HTERT RPE-1 (cell line): ENCODE results near the gene MCM3AP.
"Not testable (repeated sequence)": the region's sequence is repeated elsewhere in the genome, so short reads cannot be mapped to it uniquely, and the experiment has no call there.

Experiments
- in situ Hi-C: fragments of 300-500 bp; cut with MboI; formaldehyde crosslinking; loops from 4 replicates; pipeline ENCODE4 v1.14.3; 2020; ENCODE audit warnings: low sequenced_read_pairs

The MCM3AP gene

GRCh38 chr21:46243960-46244361 lies 41.5 kb downstream of the MCM3AP start:
- in situ Hi-C loops: no loop called here

DNA sequence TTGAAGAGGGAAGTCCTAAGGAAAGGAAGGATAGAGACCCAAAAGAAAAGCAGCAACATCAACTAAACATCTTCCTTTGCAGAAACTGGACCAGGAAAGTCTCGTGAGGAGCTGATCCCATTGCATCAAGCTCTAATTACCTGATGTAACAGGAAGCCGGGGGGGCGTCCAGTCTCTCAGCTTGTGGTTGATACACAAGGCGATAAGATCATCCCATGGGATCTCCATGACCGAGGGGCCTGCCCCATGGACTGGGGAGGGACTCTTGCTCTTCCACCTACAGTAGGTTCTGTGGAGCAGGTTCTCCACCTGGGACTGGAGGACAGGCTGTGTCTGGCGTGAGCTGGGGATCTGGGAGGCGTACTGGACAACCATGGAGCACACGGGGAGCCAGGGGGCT lies 42.1 kb downstream of the MCM3AP start:
- in situ Hi-C loops: no loop called here

DNA sequence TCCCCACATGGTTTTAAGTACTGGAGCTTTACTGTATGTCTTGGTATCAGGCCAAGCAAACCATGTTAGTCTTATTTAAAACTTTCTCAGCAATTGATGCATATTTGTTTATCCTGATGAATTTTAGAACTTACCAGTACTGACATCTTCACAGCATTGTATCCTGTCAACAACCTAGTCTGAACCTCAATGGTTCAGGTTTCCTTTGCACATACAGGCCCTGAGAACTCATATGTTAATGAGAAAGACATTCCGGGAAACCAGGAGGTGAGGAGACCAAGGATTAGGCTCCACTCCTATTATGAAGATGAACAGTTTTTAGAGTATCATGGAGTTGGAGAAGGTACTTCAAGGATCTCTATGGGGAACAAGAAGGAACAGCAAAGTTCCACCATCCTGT lies 43.8 kb downstream of the MCM3AP start:
- in situ Hi-C loops: not testable (repeated sequence)

DNA sequence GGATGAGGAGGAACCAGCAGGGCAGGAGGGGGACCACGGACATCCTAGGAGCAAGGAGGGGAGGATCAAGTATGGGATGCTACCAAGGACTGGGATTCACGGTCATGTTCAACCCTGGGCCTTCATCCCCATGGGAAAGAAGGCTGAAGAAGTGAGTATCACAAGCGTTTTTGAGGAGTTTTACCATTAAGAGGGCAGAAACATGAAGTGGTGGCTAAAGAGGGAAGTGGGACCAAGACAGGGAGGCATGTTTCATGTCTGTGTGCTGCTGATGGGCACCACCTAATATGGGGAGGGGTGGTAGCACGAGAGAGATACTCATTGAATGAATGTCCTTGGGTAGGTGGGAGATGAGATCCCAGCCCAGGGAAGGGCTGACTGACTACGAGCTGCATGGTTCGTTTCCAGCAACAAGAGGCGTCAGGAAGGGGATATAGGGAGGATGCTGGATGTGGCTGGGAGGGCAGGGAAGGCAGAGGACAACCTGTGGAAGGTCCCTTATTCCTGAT lies 45.5 kb downstream of the MCM3AP start:
- in situ Hi-C loops: no loop called here

DNA sequence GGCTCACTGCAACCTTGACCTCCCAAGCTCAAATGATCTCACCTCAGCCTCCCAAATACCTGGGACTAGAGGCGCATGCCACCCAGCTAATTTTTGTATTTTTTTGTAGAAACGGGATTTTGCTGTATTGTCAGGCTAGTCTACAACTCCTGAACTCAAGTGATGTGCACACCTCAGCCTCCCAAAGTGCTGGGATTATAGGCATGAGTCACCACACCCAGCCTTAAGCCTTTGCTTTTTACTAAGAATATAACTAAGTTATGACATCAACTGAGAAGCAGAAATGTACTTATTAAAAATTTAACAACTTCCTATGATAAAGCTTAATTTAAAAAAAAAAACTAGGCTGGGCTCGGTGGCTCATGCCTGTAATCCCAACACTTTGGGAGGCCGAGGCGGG lies 47.9 kb downstream of the MCM3AP start:
- in situ Hi-C loops: no loop called here

- in situ Hi-C loops: no loop called here
Measured at GRCh38 chr21:46234436-46234950, 50.9 kb downstream of the MCM3AP start.

DNA sequence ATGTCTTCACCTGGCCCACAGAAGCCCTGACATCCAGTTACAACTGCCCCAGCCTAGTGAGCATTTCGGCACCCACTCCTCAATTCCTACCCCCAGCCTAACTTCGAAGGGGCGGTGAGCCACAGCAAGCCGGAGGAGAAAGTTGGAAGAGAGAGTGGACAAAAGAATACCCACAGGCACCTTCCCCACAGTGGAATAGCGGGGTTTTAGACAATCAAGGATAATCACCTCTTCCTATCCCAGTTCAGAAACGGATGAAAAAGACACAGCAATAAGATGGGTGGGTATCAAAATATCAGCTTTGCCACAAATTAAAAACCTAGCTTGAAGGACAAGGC lies 55.5 kb downstream of the MCM3AP start:
- in situ Hi-C loops: no loop called here

GRCh38 chr21:46229133-46229922 lies 56.1 kb downstream of the MCM3AP start:
- in situ Hi-C loops: no loop called here

- in situ Hi-C loops: no loop called here
Measured at GRCh38 chr21:46228345-46229051, 56.9 kb downstream of the MCM3AP start, which contains the start of gene LSS. Gene LSS (minus strand): TSS chr21:46228774. CDS start chr21:46228745, 29 bp downstream.

DNA sequence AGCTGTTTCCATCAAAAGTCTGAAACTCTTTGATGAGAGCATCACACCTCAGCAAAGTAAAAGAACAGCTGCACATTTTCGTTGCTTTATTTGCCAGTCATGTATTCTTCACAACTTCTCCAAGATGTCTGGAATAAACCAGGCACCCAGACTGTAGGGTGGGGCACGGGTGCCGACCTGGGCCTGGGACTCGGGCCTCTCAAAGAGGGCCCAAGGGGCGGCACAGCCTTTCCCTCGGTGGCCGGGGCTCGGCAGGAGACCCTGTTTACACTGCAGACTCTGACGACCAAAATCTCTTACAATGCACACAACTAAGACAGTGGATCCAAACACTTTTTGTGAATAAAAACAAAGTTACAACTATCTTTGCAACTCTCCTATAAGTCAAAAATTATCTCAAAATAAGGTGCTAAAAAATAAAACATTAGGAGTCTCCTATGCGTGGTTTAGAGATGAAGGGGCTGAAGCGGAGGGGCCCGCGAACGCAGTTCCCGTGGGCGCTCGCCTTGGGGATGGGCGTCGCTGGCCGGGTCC lies 57.5 kb downstream of the MCM3AP start:
- in situ Hi-C loops: no loop called here

DNA sequence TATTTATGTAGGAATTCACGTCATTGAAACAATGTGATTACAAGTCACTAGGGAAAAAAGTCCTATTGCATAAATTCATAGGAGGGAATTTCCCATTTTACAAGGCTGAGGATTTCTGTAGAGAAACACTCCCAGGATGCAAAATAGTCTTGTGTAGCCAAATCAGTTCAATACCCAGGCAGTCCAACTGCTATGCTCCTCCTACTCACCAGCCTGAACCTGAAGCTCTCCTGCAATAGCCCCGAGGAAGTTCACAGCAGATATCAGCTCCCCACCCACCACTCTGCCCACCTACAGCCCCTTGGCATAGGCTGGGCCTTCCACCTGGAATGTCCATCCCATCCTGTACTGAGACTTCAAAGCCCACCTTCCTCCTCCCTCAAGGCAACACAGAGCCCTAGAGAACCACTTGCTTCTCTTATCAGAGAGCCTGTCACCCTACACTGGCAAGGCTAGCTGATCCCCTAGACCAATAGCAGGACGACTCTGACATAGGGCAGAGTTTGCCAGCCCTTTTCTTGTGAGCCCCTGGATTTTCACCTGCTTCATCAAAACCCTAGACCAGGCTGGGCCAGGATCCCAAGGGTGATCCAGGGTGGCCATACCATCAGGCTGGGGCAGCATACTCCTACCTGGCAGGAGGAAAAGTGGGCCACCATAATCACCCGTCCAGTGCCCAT lies 58.4 kb downstream of the MCM3AP start:
- in situ Hi-C loops: no loop called here

- in situ Hi-C loops: no loop called here
Measured at GRCh38 chr21:46226146-46226545, 59.3 kb downstream of the MCM3AP start.

DNA sequence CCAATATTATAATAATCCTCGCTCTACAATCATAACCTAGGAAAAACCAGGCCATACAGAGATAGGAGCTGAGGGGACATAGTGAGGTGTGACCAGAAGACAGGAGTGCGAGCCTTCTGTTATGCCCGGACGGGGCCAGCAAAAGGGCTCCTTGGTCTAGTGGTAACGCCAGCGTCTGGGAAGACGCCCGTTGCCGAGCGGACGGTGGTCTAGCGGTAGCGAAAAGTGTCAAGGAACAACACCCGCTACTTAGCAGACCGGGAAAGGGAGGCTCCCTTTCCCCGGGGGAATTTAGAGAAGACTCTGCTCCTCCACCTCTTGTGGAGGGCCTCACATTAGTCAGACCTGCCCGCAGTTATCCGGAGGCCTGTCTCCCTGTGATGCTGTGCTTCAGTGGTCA lies 61.8 kb downstream of the MCM3AP start:
- in situ Hi-C loops: not testable (repeated sequence)

- in situ Hi-C loops: no loop called here
Measured at GRCh38 chr21:46223217-46223616, 62.2 kb downstream of the MCM3AP start.

- in situ Hi-C loops: no loop called here
Measured at GRCh38 chr21:46222436-46223116, 62.8 kb downstream of the MCM3AP start.

DNA sequence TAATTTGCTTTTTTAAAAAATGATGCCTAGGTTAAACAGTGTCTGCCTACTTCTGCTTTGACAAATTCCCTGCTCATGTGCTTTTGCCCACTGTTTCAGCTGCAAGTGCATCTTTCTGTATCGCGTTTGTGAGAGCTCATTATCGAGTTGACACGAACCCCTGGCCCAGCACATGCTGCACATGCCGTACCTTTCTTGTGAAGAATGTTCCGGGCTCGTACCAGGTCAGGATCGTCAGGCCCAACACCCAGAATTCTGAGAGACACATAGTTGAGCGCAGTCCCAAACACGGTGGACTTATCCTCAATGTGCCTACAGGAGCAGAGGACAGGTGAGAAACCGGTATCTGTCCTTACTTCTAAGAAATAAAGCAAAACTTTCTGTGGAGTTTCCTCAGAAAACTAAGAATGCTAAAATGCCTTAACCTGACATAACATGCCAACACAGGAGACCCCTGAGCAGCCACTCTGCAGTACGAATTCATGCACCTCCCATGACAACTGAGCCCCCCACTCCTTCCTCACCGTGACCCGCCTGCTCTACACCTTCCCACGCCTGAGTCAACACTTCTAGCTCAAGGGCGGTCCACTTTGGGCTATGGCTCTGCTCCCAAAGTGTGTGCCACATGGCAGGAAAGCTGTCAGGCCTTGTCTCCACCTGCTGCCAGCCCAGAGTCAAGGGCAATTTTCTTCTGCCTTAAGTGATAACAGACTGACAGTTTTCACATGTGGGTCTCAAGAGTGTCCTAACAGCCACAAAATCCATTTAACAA lies 63.6 kb downstream of the MCM3AP start:
- in situ Hi-C loops: no loop called here

DNA sequence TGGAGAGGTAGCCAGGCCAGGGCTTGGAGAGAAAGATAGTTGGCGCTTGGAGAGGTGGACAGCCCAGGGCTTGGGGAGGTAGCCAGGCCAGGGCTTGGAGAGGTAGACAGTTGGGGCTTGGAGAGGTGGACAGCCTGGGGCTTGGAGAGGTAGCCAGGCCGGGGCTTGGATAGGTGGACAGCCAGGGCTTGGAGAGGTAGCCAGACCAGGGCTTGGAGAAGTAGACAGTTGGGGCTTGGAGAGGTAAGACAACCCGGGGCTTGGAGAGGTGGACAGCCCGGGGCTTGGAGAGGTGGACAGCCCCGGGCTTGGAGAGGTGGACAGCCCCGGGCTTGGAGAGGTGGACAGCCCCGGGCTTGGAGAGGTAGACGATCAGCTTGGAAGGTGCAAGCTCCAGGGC lies 64.6 kb downstream of the MCM3AP start:
- in situ Hi-C loops: no loop called here

DNA sequence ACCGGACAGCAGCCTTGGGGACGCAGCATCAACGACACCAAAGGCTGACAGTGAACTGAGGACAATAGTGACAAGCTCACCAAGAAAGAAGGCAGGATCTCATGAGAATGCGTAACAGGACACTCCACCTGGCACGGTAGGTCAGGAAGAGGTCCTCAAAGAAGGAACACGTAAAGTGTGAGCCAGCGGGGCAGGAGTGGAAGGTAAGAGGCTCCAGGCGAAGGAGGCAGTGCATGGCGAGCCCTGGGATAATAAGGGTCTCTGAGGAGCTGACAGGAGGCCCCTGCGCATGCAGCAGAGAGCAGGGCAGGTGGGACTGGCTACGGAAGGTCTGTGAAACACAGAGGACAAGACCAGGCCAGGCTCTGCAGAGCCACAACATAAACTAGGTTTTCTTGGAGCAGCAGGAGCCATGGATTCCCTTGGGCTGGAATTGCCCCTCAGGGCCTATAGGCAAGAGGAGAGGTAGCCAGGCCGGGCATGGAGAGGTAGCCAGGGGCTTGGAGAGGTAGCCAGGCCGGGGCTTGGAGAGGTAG lies 65.1 kb downstream of the MCM3AP start:
- in situ Hi-C loops: no loop called here

DNA sequence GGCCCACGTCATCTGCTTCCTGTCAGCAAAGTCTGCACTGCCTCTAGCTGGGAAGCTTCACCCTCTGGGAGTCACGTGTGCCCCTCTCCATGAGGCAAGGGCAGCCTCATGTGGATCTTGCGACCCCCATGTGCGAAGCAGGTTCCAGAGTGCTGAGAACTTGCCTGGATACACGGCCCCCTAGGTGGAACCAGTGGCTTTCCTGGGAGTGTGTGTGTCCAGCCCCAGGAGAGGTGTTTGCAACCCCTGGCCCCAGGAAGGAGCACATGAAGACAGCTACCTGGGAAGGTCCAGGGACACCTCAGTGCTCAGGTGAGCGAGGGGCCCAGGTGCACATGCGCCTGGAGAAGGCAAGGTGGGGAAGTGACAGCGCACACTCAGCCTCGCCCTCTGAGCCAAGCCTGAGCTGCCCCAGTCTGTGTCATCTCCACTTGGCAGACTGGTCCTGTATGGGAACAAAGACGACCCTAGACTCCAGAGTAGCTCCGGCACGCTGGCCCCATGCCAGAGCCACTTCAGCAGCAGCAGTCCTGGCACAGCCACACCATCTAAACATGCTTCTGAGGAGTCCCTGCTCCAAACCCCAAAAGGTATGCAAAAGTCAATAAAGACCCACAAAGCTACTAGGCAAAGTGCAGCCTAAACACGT lies 65.7 kb downstream of the MCM3AP start:
- in situ Hi-C loops: no loop called here
